T-helper 2 cell treated with Interferon-gamma antibody and Interleukin-4, amounts not matched to agents 5 μg/mL and 100 μg/mL, for 36 hours (primary cell): ENCODE measurements around the gene GMPPA.

Source experiments
- DNase-seq: peaks from one replicate; pipeline ENCODE4 v3.0.0; 2021; ENCODE audit warnings: low spot score
- H3K27ac Mint-ChIP-seq: one replicate; pipeline ENCODE4 v1.8.0; 2021; ENCODE audit warnings: mild to moderate bottlenecking, mixed read lengths
- H3K27me3 Mint-ChIP-seq: one replicate; pipeline ENCODE4 v1.8.0; 2021; ENCODE audit warnings: low read depth, mixed read lengths
- H3K36me3 Mint-ChIP-seq: one replicate; pipeline ENCODE4 v1.8.0; 2021; ENCODE audit warnings: low read depth, mixed read lengths
- H3K4me1 Mint-ChIP-seq: one replicate; pipeline ENCODE4 v1.8.0; 2021; ENCODE audit warnings: low read depth, mixed read lengths
- H3K4me3 Mint-ChIP-seq: one replicate; pipeline ENCODE4 v1.8.0; 2022; ENCODE audit warnings: mild to moderate bottlenecking, moderate library complexity, mixed read lengths
- H3K9me3 Mint-ChIP-seq: one replicate; pipeline ENCODE4 v1.8.0; 2021; ENCODE audit warnings: mixed read lengths

GMPPA gene

GRCh38 chr2:219498280-219499057 lies at the start of gene GMPPA:
Gene GMPPA, plus strand, starts transcription at chr2:219498891. Its CDS starts 1,085 bp downstream, at chr2:219499976.
- H3K4me3 Mint-ChIP-seq: peak within 1 kb of the TSS; percentile 94
- peaks cover 32% of the 10 kb centered on the region for H3K4me1 Mint-ChIP-seq
- H3K27ac Mint-ChIP-seq: peak within 1 kb of the TSS; percentile 90
- H3K27me3 Mint-ChIP-seq: peaks cover 43% of the 10 kb centered on the region
- peak; percentile 94 for DNase-seq
- H3K36me3 Mint-ChIP-seq: peaks cover 6% of the 10 kb centered on the region
- no peaks in the 10 kb centered on the region for H3K9me3 Mint-ChIP-seq

GRCh38 chr2:219449609-219450008 lies 49.1 kb upstream of the GMPPA start:
- H3K27me3 Mint-ChIP-seq: peaks cover 49% of the 10 kb centered on the region
- H3K9me3 Mint-ChIP-seq: no peaks in the 10 kb centered on the region
- no peak overlapping the region for H3K27ac Mint-ChIP-seq
- H3K4me3 Mint-ChIP-seq: no peak overlapping the region
- no peak for DNase-seq
- H3K36me3 Mint-ChIP-seq: no peaks in the 10 kb centered on the region
- H3K4me1 Mint-ChIP-seq: no peaks in the 10 kb centered on the region

- H3K36me3 Mint-ChIP-seq: no peaks in the 10 kb centered on the region
- H3K4me3 Mint-ChIP-seq: no peak overlapping the region
- H3K9me3 Mint-ChIP-seq: no peaks in the 10 kb centered on the region
- H3K27me3 Mint-ChIP-seq: peaks cover 35% of the 10 kb centered on the region
- H3K4me1 Mint-ChIP-seq: no peaks in the 10 kb centered on the region
- no peak overlapping the region for H3K27ac Mint-ChIP-seq
- no peak for DNase-seq
Observed at GRCh38 chr2:219451661-219452360, 46.9 kb upstream of the GMPPA start.

- H3K4me3 Mint-ChIP-seq: no peak overlapping the region
- no peaks in the 10 kb centered on the region for H3K36me3 Mint-ChIP-seq
- H3K27me3 Mint-ChIP-seq: peaks cover 28% of the 10 kb centered on the region
- no peak overlapping the region for H3K27ac Mint-ChIP-seq
- H3K4me1 Mint-ChIP-seq: no peaks in the 10 kb centered on the region
- DNase-seq: no peak
- no peaks in the 10 kb centered on the region for H3K9me3 Mint-ChIP-seq
Observed at GRCh38 chr2:219452361-219453317, 46.1 kb upstream of the GMPPA start.

GRCh38 chr2:219453671-219454590 lies 44.8 kb upstream of the GMPPA start:
- Mint-ChIP-seq H3K36me3 (no peaks in the 10 kb centered on the region), H3K4me1 (no peaks in the 10 kb centered on the region), H3K4me3 (no peak overlapping the region), H3K27me3 (peaks cover 28% of the 10 kb centered on the region), H3K9me3 (no peaks in the 10 kb centered on the region), H3K27ac (no peak overlapping the region)
- no peak for DNase-seq

- no peak for DNase-seq
- peaks cover 13% of the 10 kb centered on the region for H3K27me3 Mint-ChIP-seq
- H3K4me3 Mint-ChIP-seq: no peak overlapping the region
- H3K4me1 Mint-ChIP-seq: no peaks in the 10 kb centered on the region
- H3K36me3 Mint-ChIP-seq: no peaks in the 10 kb centered on the region
- H3K9me3 Mint-ChIP-seq: no peaks in the 10 kb centered on the region
- H3K27ac Mint-ChIP-seq: no peak overlapping the region
Observed at GRCh38 chr2:219455581-219455980, 43.1 kb upstream of the GMPPA start.

- H3K4me3 Mint-ChIP-seq: no peak overlapping the region
- no peak for DNase-seq
- H3K27ac Mint-ChIP-seq: no peak overlapping the region
- H3K27me3 Mint-ChIP-seq: peaks cover 6% of the 10 kb centered on the region
- no peaks in the 10 kb centered on the region for H3K9me3 Mint-ChIP-seq
- H3K4me1 Mint-ChIP-seq: no peaks in the 10 kb centered on the region
- H3K36me3 Mint-ChIP-seq: no peaks in the 10 kb centered on the region
Observed at GRCh38 chr2:219457784-219458369, 40.8 kb upstream of the GMPPA start.

GRCh38 chr2:219458996-219459395 lies 39.7 kb upstream of the GMPPA start:
- Mint-ChIP-seq H3K4me1 (no peaks in the 10 kb centered on the region), H3K36me3 (no peaks in the 10 kb centered on the region), H3K4me3 (no peak overlapping the region), H3K27ac (no peak overlapping the region), H3K27me3 (no peaks in the 10 kb centered on the region), H3K9me3 (no peaks in the 10 kb centered on the region)
- no peak for DNase-seq

GRCh38 chr2:219459460-219460311 lies 39.0 kb upstream of the GMPPA start:
- Mint-ChIP-seq H3K27ac (no peak overlapping the region), H3K9me3 (no peaks in the 10 kb centered on the region), H3K4me1 (no peaks in the 10 kb centered on the region), H3K4me3 (no peak overlapping the region), H3K36me3 (no peaks in the 10 kb centered on the region), H3K27me3 (no peaks in the 10 kb centered on the region)
- DNase-seq: no peak

- Mint-ChIP-seq H3K9me3 (no peaks in the 10 kb centered on the region), H3K27ac (no peak overlapping the region), H3K36me3 (no peaks in the 10 kb centered on the region), H3K4me3 (no peak overlapping the region), H3K4me1 (no peaks in the 10 kb centered on the region), H3K27me3 (no peaks in the 10 kb centered on the region)
- DNase-seq: no peak
Observed at GRCh38 chr2:219460424-219460926, 38.2 kb upstream of the GMPPA start.

- Mint-ChIP-seq H3K4me1 (no peaks in the 10 kb centered on the region), H3K27me3 (no peaks in the 10 kb centered on the region), H3K9me3 (no peaks in the 10 kb centered on the region), H3K4me3 (no peak overlapping the region), H3K27ac (no peak overlapping the region), H3K36me3 (no peaks in the 10 kb centered on the region)
- no peak for DNase-seq
Observed at GRCh38 chr2:219461047-219461514, 37.6 kb upstream of the GMPPA start.

GRCh38 chr2:219461669-219462068 lies 37.0 kb upstream of the GMPPA start:
- H3K9me3 Mint-ChIP-seq: no peaks in the 10 kb centered on the region
- no peak overlapping the region for H3K4me3 Mint-ChIP-seq
- no peak overlapping the region for H3K27ac Mint-ChIP-seq
- no peak for DNase-seq
- H3K36me3 Mint-ChIP-seq: no peaks in the 10 kb centered on the region
- H3K27me3 Mint-ChIP-seq: no peaks in the 10 kb centered on the region
- no peaks in the 10 kb centered on the region for H3K4me1 Mint-ChIP-seq
